A549 (cell line): ENCODE results near the gene HEXIM1. TPM values are rescaled to one million over a fixed set of nuclear protein-coding genes. Genes with fewer than 3 reads are reported as not detected.

Experiments
- CBX8 ChIP-seq: fragments of 200-600 bp; sonication (generic); IDR thresholded peaks from 2 replicates; pipeline ENCODE4 v1.6.1; 2016
- CEBPB ChIP-seq, 2 experiments: fragments of >200 bp in 1 of 2; sonication (Bioruptor Twin) in 1 of 2; formaldehyde crosslinking in 1 of 2; IDR thresholded peaks; 2 replicates each; pipeline ENCODE4 v1.6.1; 2012 to 2016
- CHD4 ChIP-seq: fragments of 200-600 bp; sonication (generic); IDR thresholded peaks from 2 replicates; pipeline ENCODE4 v1.6.1; 2016; ENCODE audit warnings: antibody characterized with exemption, mild to moderate bottlenecking, borderline replicate concordance
- EHF ChIP-seq: fragments of 250-450 bp; sonication (Bioruptor Pico); IDR thresholded peaks from 2 replicates; pipeline ENCODE4 v1.5.0; 2020; ENCODE audit warnings: mild to moderate bottlenecking
- EHMT2 ChIP-seq: fragments of 200-600 bp; sonication (generic); IDR thresholded peaks from 2 replicates; pipeline ENCODE4 v1.6.1; 2016; ENCODE audit warnings: antibody characterized with exemption, low read depth, mild to moderate bottlenecking, moderate library complexity
- FOSL2 ChIP-seq, 2 experiments: fragments of 450-650 bp in 1 of 2; fragments of >200 bp in 1 of 2; sonication (Bioruptor Twin) in 1 of 2; formaldehyde crosslinking; IDR thresholded peaks; 2 replicates each; pipeline versions ENCODE4 v1.5.0 to v1.6.1; 2016 to 2020; ENCODE audit warnings: mild to moderate bottlenecking in 1 of 2, moderate library complexity in 1 of 2
- JUNB ChIP-seq: fragments of >200 bp; sonication (Bioruptor Twin); formaldehyde crosslinking; IDR thresholded peaks from 2 replicates; pipeline ENCODE4 v1.6.1; 2016
- KDM5A ChIP-seq: fragments of 200-600 bp; sonication (generic); IDR thresholded peaks from 2 replicates; pipeline ENCODE4 v1.6.1; 2016; ENCODE audit warnings: antibody characterized with exemption, mild to moderate bottlenecking
- MAZ ChIP-seq: fragments of 150-350 bp; IDR thresholded peaks from 2 replicates; pipeline ENCODE4 v1.6.1; 2014; ENCODE audit warnings: antibody characterized with exemption, low read depth, low read length, borderline replicate concordance
- MYC ChIP-seq: IDR thresholded peaks from 2 replicates; pipeline ENCODE4 v1.6.1; 2012; ENCODE audit warnings: mild to moderate bottlenecking, inconsistent platforms, low read length, improper control_type of control experiment, borderline replicate concordance
- NPAS2 ChIP-seq: fragments of 250-450 bp; sonication (Bioruptor Pico); IDR thresholded peaks from 2 replicates; pipeline ENCODE4 v1.8.0; 2022; ENCODE audit warnings: mild to moderate bottlenecking, moderate library complexity, borderline replicate concordance
- NR3C1 ChIP-seq: fragments of >200 bp; sonication (Bioruptor Twin); formaldehyde crosslinking; IDR thresholded peaks from 3 replicates; pipeline ENCODE4 v1.6.1; 2017
- RCOR1 ChIP-seq: fragments of 150-350 bp; IDR thresholded peaks from 2 replicates; pipeline ENCODE4 v1.6.1; 2014; ENCODE audit warnings: antibody characterized with exemption, low read length, low read depth
- RNF2 ChIP-seq: fragments of 200-600 bp; sonication (generic); IDR thresholded peaks from 2 replicates; pipeline ENCODE4 v1.6.1; 2016; ENCODE audit warnings: low read depth, mild to moderate bottlenecking, antibody characterized with exemption, moderate library complexity, borderline replicate concordance
- SMC3 ChIP-seq: fragments of >200 bp; sonication (Bioruptor Twin); formaldehyde crosslinking; IDR thresholded peaks from 3 replicates; pipeline ENCODE4 v1.6.1; 2018; ENCODE audit warnings: inconsistent platforms
- ZFP36 ChIP-seq: fragments of 450-650 bp; IDR thresholded peaks from 2 replicates; pipeline ENCODE4 v1.6.1; 2014; ENCODE audit warnings: borderline replicate concordance; ENCODE audit not compliant: partially characterized antibody
- polyA plus RNA-seq, 4 experiments: library from polyadenylated mRNA; depleted of rRNA in 3 of 4; stranded (reverse); fragments of >200 nt; fragmentation: RNase III in 1 of 4; extraction: RNeasy Plus Mini Kit Qiagen cat#74134 plus additional on column Dnase treatment in 1 of 4; gene quantifications; 2 replicates in 3 of 4; 3 replicates in 1 of 4; pipeline ENCODE4 v1.2.3, GENCODE V29; 2011 to 2017
- TF ChIP-seq, protein P1 (sequence below): fragments of 250-450 bp; sonication (Bioruptor Pico); IDR thresholded peaks from 2 replicates; pipeline ENCODE4 v1.5.0; 2021; ENCODE audit warnings: mild to moderate bottlenecking, moderate library complexity, borderline replicate concordance
- TF ChIP-seq, protein P2 (sequence below): fragments of 150-350 bp; IDR thresholded peaks from 2 replicates; pipeline ENCODE4 v1.6.1; 2014; ENCODE audit warnings: low read depth, mild to moderate bottlenecking, low read length
- TF ChIP-seq, protein P3 (sequence below): fragments of >200 bp; sonication (Bioruptor Twin); formaldehyde crosslinking; IDR thresholded peaks from 3 replicates; pipeline ENCODE4 v1.6.1; 2016
- TF ChIP-seq, protein P4 (sequence below): fragments of >200 bp; sonication (Bioruptor Twin); formaldehyde crosslinking; IDR thresholded peaks from 2 replicates; pipeline ENCODE4 v1.6.1; 2016
- TF ChIP-seq, protein P5 (sequence below): fragments of 450-650 bp; IDR thresholded peaks from 2 replicates; pipeline ENCODE4 v1.6.1; 2014; ENCODE audit warnings: antibody characterized with exemption
- TF ChIP-seq, protein P6 (sequence below): IDR thresholded peaks from 2 replicates; pipeline ENCODE4 v1.6.1; 2012

Gene HEXIM1
- polyA plus RNA-seq, 2 of the 4 experiments (the other 2 are of a cell fraction), result 54.0 to 143 TPM

DNA sequence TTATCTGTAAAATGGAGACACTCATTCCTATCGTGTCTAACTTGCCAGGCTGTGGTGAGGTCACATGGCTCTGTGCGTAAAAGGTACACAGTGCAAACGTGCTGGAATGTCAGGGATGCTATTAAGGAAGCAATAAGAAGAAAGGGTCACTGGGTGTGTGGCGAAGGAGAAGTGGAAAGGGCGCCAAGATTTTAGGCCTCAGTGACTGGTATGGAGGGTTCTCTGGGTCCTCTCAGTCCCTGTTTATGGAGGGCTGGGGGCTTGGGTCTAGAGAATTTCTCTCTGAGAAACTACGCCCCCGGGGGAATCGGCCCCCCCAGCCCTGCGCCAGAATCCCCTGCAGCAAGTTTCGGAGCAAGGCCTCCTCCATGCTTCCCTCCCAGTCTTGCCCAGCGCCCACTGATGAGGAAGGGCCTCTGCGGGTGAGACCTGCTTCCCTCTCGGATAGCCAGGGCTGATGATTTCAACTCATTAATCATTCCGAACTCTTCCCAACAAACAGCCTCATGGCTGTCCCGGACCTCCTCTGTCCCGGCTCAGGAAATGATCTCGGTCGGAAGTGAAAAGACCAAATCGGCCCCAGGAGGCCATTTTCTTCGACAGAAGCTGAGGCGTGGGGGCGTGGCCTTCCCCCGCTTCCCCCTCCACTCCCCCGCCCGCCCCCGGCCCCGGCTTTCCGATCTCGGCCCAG is 1.2 kb upstream of the HEXIM1 start (continued):
- TF ChIP-seq, protein P1, sequence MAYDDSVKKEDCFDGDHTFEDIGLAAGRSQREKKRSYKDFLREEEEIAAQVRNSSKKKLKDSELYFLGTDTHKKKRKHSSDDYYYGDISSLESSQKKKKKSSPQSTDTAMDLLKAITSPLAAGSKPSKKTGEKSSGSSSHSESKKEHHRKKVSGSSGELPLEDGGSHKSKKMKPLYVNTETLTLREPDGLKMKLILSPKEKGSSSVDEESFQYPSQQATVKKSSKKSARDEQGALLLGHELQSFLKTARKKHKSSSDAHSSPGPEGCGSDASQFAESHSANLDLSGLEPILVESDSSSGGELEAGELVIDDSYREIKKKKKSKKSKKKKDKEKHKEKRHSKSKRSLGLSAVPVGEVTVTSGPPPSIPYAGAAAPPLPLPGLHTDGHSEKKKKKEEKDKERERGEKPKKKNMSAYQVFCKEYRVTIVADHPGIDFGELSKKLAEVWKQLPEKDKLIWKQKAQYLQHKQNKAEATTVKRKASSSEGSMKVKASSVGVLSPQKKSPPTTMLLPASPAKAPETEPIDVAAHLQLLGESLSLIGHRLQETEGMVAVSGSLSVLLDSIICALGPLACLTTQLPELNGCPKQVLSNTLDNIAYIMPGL, result no peak; the same call in 1 of the 2 replicates
- no peak for TF ChIP-seq FOSL2 (IDR thresholded peaks at IDR 0.05)
- TF ChIP-seq FOSL2 (CRISPR knock-in tag; IDR thresholded peaks at IDR 0.05), result no peak
- TF ChIP-seq RCOR1, result no peak
- no peak for TF ChIP-seq MAZ
- TF ChIP-seq MYC, result no peak; the same call in 1 of the 2 replicates
- no peak for TF ChIP-seq EHMT2
- TF ChIP-seq, protein P2, sequence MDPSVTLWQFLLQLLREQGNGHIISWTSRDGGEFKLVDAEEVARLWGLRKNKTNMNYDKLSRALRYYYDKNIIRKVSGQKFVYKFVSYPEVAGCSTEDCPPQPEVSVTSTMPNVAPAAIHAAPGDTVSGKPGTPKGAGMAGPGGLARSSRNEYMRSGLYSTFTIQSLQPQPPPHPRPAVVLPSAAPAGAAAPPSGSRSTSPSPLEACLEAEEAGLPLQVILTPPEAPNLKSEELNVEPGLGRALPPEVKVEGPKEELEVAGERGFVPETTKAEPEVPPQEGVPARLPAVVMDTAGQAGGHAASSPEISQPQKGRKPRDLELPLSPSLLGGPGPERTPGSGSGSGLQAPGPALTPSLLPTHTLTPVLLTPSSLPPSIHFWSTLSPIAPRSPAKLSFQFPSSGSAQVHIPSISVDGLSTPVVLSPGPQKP, result no peak
- TF ChIP-seq EHF (CRISPR knock-in tag), result peak; percentile 77
- no peak for TF ChIP-seq JUNB
- TF ChIP-seq, protein P3, sequence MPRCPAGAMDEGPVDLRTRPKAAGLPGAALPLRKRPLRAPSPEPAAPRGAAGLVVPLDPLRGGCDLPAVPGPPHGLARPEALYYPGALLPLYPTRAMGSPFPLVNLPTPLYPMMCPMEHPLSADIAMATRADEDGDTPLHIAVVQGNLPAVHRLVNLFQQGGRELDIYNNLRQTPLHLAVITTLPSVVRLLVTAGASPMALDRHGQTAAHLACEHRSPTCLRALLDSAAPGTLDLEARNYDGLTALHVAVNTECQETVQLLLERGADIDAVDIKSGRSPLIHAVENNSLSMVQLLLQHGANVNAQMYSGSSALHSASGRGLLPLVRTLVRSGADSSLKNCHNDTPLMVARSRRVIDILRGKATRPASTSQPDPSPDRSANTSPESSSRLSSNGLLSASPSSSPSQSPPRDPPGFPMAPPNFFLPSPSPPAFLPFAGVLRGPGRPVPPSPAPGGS, result 0 out of 3 replicates have a peak, but pooled peaks have one; percentile 10
- TF ChIP-seq SMC3, result no peak
- no peak for TF ChIP-seq ZFP36
- no peak for TF ChIP-seq NR3C1
- TF ChIP-seq, protein P4, sequence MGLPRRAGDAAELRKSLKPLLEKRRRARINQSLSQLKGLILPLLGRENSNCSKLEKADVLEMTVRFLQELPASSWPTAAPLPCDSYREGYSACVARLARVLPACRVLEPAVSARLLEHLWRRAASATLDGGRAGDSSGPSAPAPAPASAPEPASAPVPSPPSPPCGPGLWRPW, result no peak
- TF ChIP-seq CEBPB (IDR thresholded peaks at IDR 0.05), result no peak
- TF ChIP-seq, protein P5, sequence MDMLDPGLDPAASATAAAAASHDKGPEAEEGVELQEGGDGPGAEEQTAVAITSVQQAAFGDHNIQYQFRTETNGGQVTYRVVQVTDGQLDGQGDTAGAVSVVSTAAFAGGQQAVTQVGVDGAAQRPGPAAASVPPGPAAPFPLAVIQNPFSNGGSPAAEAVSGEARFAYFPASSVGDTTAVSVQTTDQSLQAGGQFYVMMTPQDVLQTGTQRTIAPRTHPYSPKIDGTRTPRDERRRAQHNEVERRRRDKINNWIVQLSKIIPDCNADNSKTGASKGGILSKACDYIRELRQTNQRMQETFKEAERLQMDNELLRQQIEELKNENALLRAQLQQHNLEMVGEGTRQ, result peak; percentile 81; the same call in 1 of the 2 replicates
- TF ChIP-seq KDM5A, result 0 out of 2 replicates have a peak, but pooled peaks have one; percentile 30
- TF ChIP-seq, protein P6, sequence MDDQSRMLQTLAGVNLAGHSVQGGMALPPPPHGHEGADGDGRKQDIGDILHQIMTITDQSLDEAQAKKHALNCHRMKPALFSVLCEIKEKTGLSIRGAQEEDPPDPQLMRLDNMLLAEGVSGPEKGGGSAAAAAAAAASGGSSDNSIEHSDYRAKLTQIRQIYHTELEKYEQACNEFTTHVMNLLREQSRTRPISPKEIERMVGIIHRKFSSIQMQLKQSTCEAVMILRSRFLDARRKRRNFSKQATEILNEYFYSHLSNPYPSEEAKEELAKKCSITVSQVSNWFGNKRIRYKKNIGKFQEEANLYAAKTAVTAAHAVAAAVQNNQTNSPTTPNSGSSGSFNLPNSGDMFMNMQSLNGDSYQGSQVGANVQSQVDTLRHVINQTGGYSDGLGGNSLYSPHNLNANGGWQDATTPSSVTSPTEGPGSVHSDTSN, result no peak
- TF ChIP-seq CBX8, result no peak
- no peak for TF ChIP-seq NPAS2 (CRISPR knock-in tag)
- no peak for TF ChIP-seq RNF2
- TF ChIP-seq CHD4, result no peak
